ENCODE data around the gene SCT.

SCT gene

DNA sequence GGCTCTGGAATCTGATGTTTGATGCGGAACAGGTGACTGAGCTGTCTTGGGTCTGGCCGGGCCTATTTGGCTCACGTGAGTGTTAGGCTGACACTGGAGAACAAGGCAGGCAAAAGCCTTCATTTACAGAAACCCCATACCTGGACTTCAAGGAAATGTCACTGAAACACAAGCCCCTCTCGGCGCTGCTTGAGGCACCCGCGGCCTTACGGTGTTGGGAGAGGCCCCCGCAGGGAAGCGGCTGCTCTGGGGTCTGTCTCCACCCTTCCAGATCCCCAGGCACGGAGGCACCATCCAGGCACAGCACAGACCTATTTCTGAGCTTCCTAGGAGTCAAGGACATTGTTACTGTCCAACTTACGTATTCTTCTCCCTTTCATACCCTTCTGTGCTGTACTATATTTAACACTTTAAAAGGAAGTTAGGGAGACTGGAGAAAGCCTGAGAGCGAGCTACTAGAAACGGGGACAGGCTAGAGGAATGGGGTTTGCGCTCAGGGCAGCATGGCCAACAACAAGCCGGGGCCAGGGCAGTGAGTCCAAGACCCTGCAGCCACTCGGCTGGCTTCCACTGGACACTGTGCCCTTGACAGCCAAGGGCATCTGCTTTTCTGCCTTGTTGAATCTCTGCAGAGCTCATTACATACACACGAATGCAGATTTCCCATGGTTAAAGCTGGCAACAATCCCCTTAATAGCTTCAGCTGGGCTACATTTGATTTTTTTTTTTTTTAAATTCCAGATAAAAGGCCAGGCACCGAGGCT is 33.9 kb upstream of the SCT start:
- ChIA-PET POLR2A (no interaction called here), CTCF (interaction anchor here (1.1 to 3.3 kb wide), 9 partner anchors 11 to 105 kb away, joined by 3 to 22 read pairs (median 4); partner anchors contain the start of gene DEAF1)
- H3K4me1 ChIP-seq (ENCODE audit: control extremely low read depth in 1 of 4, control insufficient read depth in 4 of 4, insufficient read depth in 4 of 4, low read length in 3 of 4): peaks cover 0 to 4% (median 0%) of the 10 kb centered on the region in 4 experiments
- H3K9me3 ChIP-seq (ENCODE audit: control extremely low read depth in 1 of 5, control insufficient read depth in 4 of 5, insufficient read depth in 2 of 5, low read depth in 1 of 5, low read length in 4 of 5): no peaks in the 10 kb centered on the region
- H3K27ac ChIP-seq (ENCODE audit: insufficient read depth in 1 of 2, low read depth in 1 of 2, low read length in 2 of 2, poor library complexity in 1 of 2, severe bottlenecking in 2 of 2): no peak overlapping the region
- H3K4me3 ChIP-seq (ENCODE audit: control insufficient read depth in 1 of 7, extremely low read depth in 1 of 7, insufficient read depth in 4 of 7, low read depth in 2 of 7, low read length in 6 of 7): no peak overlapping the region
- H3K27me3 ChIP-seq (replicated peaks in 2 of 5; ENCODE audit: control insufficient read depth in 4 of 5, insufficient read depth in 5 of 5, low read length in 4 of 5): no peaks in the 10 kb centered on the region
- 96% methylated on average over 18 of the region's 19 CpGs for WGBS (ENCODE audit: insufficient coverage)
- DNase-seq: no peak
- peaks cover 3 to 75% (median 40%) of the 10 kb centered on the region in 4 experiments for H3K36me3 ChIP-seq (ENCODE audit: control insufficient read depth in 4 of 4, insufficient read depth in 4 of 4, low read length in 3 of 4)

DNA sequence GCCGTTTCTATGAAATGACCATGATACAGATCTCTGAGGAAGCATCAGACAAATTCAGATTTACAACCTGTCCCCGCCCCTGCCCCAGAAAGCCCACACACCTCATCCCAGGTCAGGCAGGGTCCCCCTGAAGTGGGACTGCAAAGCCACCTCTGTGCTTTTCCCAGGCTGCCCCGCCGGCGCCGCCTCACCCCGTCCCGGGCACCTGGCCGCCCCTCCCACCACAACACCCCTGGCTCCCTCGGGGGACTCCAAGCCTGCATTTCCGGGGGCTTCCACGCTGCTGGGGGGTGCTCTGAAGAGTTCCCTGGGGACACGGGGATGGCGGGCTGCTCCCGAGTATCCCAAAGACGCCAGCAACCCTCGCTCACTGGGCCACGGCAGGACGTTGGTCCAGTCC is 33.3 kb upstream of the SCT start:
- ChIA-PET POLR2A (no interaction called here), CTCF (interaction anchor here (1.1 to 3.3 kb wide), 7 partner anchors 18 to 105 kb away, joined by 3 to 22 read pairs (median 4); partner anchors contain the start of gene DEAF1)
- no peak for DNase-seq
- Histone ChIP-seq H3K27me3 (replicated peaks in 2 of 5; ENCODE audit: control insufficient read depth in 4 of 5, insufficient read depth in 5 of 5, low read length in 4 of 5) (no peaks in the 10 kb centered on the region), H3K27ac (ENCODE audit: insufficient read depth in 1 of 2, low read depth in 1 of 2, low read length in 2 of 2, poor library complexity in 1 of 2, severe bottlenecking in 2 of 2) (no peak overlapping the region), H3K4me3 (ENCODE audit: control insufficient read depth in 1 of 7, extremely low read depth in 1 of 7, insufficient read depth in 4 of 7, low read depth in 2 of 7, low read length in 6 of 7) (no peak overlapping the region), H3K9me3 (ENCODE audit: control extremely low read depth in 1 of 5, control insufficient read depth in 4 of 5, insufficient read depth in 2 of 5, low read depth in 1 of 5, low read length in 4 of 5) (no peaks in the 10 kb centered on the region), H3K4me1 (ENCODE audit: control extremely low read depth in 1 of 4, control insufficient read depth in 4 of 4, insufficient read depth in 4 of 4, low read length in 3 of 4) (no peaks in the 10 kb centered on the region), H3K36me3 (ENCODE audit: control insufficient read depth in 4 of 4, insufficient read depth in 4 of 4, low read length in 3 of 4) (peaks cover 3 to 72% (median 39%) of the 10 kb centered on the region in 4 experiments)
- WGBS (ENCODE audit: insufficient coverage): 96% methylated on average over 19 of the region's 19 CpGs

DNA sequence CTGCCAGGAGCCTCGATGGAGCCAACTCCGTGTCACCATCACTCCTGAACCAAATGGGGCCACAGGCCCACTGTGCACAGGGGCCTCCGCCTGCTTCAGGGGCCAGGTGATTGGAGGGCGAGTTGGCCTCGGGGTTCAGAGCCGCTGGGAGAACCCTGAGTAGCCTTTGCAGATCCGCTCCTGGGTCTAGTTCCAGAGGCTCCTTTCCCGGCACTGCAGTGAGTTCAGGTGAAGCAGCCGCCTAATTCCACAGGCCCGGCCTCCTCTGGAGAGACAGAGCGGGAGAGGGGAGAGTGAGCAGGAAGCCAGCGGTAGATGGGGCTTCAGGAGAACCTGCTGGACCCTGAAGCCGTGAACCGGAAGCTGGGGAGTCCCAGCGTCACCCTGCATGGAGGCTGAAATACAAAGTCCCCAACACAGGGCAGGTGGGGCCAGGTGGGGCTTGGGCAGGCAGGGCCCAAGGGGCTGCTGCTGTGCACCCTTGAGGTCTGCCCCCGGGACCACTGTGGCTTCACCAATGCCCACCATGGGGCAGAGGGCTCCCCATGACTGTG is 32.6 kb upstream of the SCT start:
- WGBS (ENCODE audit: insufficient coverage): 96% methylated on average over 16 of the region's 16 CpGs
- peaks cover 3 to 74% (median 38%) of the 10 kb centered on the region in 4 experiments for H3K36me3 ChIP-seq (ENCODE audit: control insufficient read depth in 4 of 4, insufficient read depth in 4 of 4, low read length in 3 of 4)
- POLR2A ChIA-PET: no interaction called here

DNA sequence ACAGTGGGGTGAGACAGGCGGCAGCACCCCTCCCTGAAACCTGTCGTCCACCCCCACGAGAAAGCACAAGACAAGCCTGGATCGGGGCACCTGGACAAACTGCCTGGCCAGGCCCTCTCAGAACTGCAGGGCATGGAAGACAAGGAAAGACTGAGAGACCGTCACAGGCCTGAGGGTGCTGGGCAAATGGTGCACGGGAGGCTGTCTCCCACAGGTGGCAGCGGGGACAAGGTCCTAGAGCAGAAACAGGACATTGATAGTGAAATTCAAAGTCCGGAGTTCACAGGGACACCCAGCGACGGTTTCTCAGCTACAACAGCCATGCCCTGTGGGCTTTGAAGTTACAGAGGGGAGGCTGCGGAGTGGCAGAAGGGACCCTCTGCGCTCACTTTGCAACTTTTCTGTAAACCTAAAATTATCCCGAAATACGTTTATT is 30.7 kb upstream of the SCT start:
- Histone ChIP-seq H3K27ac (ENCODE audit: insufficient read depth in 1 of 2, low read depth in 1 of 2, low read length in 2 of 2, poor library complexity in 1 of 2, severe bottlenecking in 2 of 2) (no peak overlapping the region), H3K36me3 (ENCODE audit: control insufficient read depth in 4 of 4, insufficient read depth in 4 of 4, low read length in 3 of 4) (peaks cover 0 to 72% (median 42%) of the 10 kb centered on the region in 4 experiments), H3K9me3 (ENCODE audit: control extremely low read depth in 1 of 5, control insufficient read depth in 4 of 5, insufficient read depth in 2 of 5, low read depth in 1 of 5, low read length in 4 of 5) (no peaks in the 10 kb centered on the region), H3K4me3 (ENCODE audit: control insufficient read depth in 1 of 7, extremely low read depth in 1 of 7, insufficient read depth in 4 of 7, low read depth in 2 of 7, low read length in 6 of 7) (no peak overlapping the region), H3K4me1 (ENCODE audit: control extremely low read depth in 1 of 4, control insufficient read depth in 4 of 4, insufficient read depth in 4 of 4, low read length in 3 of 4) (no peaks in the 10 kb centered on the region), H3K27me3 (replicated peaks in 2 of 5; ENCODE audit: control insufficient read depth in 4 of 5, insufficient read depth in 5 of 5, low read length in 4 of 5) (no peaks in the 10 kb centered on the region)
- 92% methylated on average over 12 of the region's 14 CpGs for WGBS (ENCODE audit: insufficient coverage)
- ChIA-PET CTCF (interaction anchor here (1.0 kb wide), 1 partner anchor 106 kb away, joined by 4 read pairs; no protein-coding TSS in a partner anchor), POLR2A (no interaction called here)
- DNase-seq: no peak

More for the DNA sequence above, 32.6 kb upstream of the SCT start:
- Histone ChIP-seq H3K27me3 (replicated peaks in 2 of 5; ENCODE audit: control insufficient read depth in 4 of 5, insufficient read depth in 5 of 5, low read length in 4 of 5) (no peaks in the 10 kb centered on the region), H3K4me1 (ENCODE audit: control extremely low read depth in 1 of 4, control insufficient read depth in 4 of 4, insufficient read depth in 4 of 4, low read length in 3 of 4) (no peaks in the 10 kb centered on the region), H3K27ac (ENCODE audit: insufficient read depth in 1 of 2, low read depth in 1 of 2, low read length in 2 of 2, poor library complexity in 1 of 2, severe bottlenecking in 2 of 2) (no peak overlapping the region), H3K4me3 (ENCODE audit: control insufficient read depth in 1 of 7, extremely low read depth in 1 of 7, insufficient read depth in 4 of 7, low read depth in 2 of 7, low read length in 6 of 7) (no peak overlapping the region), H3K9me3 (ENCODE audit: control extremely low read depth in 1 of 5, control insufficient read depth in 4 of 5, insufficient read depth in 2 of 5, low read depth in 1 of 5, low read length in 4 of 5) (no peaks in the 10 kb centered on the region)
- DNase-seq: no peak
- CTCF ChIA-PET: interaction anchor here (1.6 to 3.3 kb wide), 3 partner anchors 63 to 106 kb away, joined by 4 to 22 read pairs (median 19); no protein-coding TSS in a partner anchor

DNA sequence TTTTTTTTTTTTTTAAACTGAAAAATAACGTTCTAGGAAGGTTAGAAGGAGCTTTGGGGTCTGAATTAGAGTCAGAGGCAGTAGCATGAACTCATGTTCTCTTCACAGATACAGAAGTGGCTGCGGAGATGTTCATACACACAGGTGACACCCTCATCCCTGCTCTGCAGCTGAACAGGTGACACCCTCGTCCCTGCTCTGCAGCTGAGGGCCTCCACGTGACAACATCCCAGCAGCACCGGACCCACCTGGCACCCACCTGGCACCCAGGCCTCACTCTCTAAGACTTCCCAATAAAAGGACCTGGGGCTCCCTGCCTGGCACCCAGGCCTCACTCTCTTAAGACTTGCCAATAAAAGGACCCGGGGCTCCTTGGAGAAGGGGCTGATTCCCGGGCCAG is 29.9 kb upstream of the SCT start:
- DNase-seq: no peak
- Histone ChIP-seq H3K36me3 (ENCODE audit: control insufficient read depth in 4 of 4, insufficient read depth in 4 of 4, low read length in 3 of 4) (peaks cover 0 to 66% (median 41%) of the 10 kb centered on the region in 4 experiments), H3K27me3 (replicated peaks in 2 of 5; ENCODE audit: control insufficient read depth in 4 of 5, insufficient read depth in 5 of 5, low read length in 4 of 5) (no peaks in the 10 kb centered on the region), H3K4me3 (ENCODE audit: control insufficient read depth in 1 of 7, extremely low read depth in 1 of 7, insufficient read depth in 4 of 7, low read depth in 2 of 7, low read length in 6 of 7) (no peak overlapping the region), H3K9me3 (ENCODE audit: control extremely low read depth in 1 of 5, control insufficient read depth in 4 of 5, insufficient read depth in 2 of 5, low read depth in 1 of 5, low read length in 4 of 5) (no peaks in the 10 kb centered on the region), H3K4me1 (ENCODE audit: control extremely low read depth in 1 of 4, control insufficient read depth in 4 of 4, insufficient read depth in 4 of 4, low read length in 3 of 4) (no peaks in the 10 kb centered on the region), H3K27ac (ENCODE audit: insufficient read depth in 1 of 2, low read depth in 1 of 2, low read length in 2 of 2, poor library complexity in 1 of 2, severe bottlenecking in 2 of 2) (no peak overlapping the region)
- ChIA-PET CTCF (interaction anchor here (1.0 kb wide), 1 partner anchor 109 kb away, joined by 3 read pairs; no protein-coding TSS in a partner anchor), POLR2A (no interaction called here)
- 89% methylated on average over 3 of the region's 7 CpGs for WGBS (ENCODE audit: insufficient coverage)

DNA sequence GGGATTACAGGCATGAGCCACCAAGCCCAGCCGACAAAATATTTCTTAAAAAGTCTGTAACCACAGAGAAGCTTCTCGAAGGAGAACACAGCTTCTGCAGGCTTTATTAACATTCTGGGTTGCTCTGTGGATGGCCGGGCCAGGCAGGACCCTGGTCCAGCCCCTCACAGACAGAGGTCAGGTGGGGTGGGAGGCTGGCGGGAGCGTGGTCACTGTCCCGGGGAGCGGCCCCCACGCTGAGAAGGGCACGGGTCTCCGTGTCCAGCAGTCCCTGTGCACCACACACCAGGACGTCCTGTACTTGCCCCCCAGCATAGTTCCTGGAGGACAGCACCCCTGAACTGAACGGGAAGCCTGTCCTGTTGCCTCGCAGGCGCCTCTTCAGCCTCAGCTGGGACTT is 29.4 kb upstream of the SCT start:
- CTCF ChIA-PET: interaction anchor here (1.0 to 1.2 kb wide), 2 partner anchors 10 to 110 kb away, joined by 3 read pairs; no protein-coding TSS in a partner anchor
- Histone ChIP-seq H3K4me1 (ENCODE audit: control extremely low read depth in 1 of 4, control insufficient read depth in 4 of 4, insufficient read depth in 4 of 4, low read length in 3 of 4) (no peaks in the 10 kb centered on the region), H3K27ac (ENCODE audit: insufficient read depth in 1 of 2, low read depth in 1 of 2, low read length in 2 of 2, poor library complexity in 1 of 2, severe bottlenecking in 2 of 2) (no peak overlapping the region), H3K9me3 (ENCODE audit: control extremely low read depth in 1 of 5, control insufficient read depth in 4 of 5, insufficient read depth in 2 of 5, low read depth in 1 of 5, low read length in 4 of 5) (no peaks in the 10 kb centered on the region), H3K27me3 (replicated peaks in 2 of 5; ENCODE audit: control insufficient read depth in 4 of 5, insufficient read depth in 5 of 5, low read length in 4 of 5) (no peaks in the 10 kb centered on the region), H3K36me3 (ENCODE audit: control insufficient read depth in 4 of 4, insufficient read depth in 4 of 4, low read length in 3 of 4) (peaks cover 0 to 61% (median 39%) of the 10 kb centered on the region in 4 experiments), H3K4me3 (ENCODE audit: control insufficient read depth in 1 of 7, extremely low read depth in 1 of 7, insufficient read depth in 4 of 7, low read depth in 2 of 7, low read length in 6 of 7) (no peak overlapping the region)
- POLR2A ChIA-PET: interaction anchor here (0.6 kb wide), 1 partner anchor 441 kb away, joined by 3 read pairs; no protein-coding TSS in a partner anchor
- DNase-seq: no peak
- 95% methylated on average over 13 of the region's 14 CpGs for WGBS (ENCODE audit: insufficient coverage)
